HG02970 (cell line): ENCODE data around the gene MTMR8.
"Not testable (repeated sequence)": the region's sequence is repeated elsewhere in the genome, so short reads cannot be mapped to it uniquely, and the experiment has no call there.

ENCODE experiments used
- ATAC-seq: cut with Tn5 transposase; IDR thresholded peaks from one replicate; pipeline ENCODE4 v1.9.1; 2021; ENCODE audit warnings: mild to moderate bottlenecking, moderate library complexity, moderate number of reproducible peaks; ENCODE audit not compliant: unreplicated experiment, low FRiP score

The MTMR8 gene

GRCh38 chrX:64394874-64395567 is at the start of gene MTMR8:
Gene MTMR8, minus strand, starts transcription at chrX:64395452. Its CDS starts 89 bp downstream, at chrX:64395363.
- peak; percentile 89 for ATAC-seq

DNA sequence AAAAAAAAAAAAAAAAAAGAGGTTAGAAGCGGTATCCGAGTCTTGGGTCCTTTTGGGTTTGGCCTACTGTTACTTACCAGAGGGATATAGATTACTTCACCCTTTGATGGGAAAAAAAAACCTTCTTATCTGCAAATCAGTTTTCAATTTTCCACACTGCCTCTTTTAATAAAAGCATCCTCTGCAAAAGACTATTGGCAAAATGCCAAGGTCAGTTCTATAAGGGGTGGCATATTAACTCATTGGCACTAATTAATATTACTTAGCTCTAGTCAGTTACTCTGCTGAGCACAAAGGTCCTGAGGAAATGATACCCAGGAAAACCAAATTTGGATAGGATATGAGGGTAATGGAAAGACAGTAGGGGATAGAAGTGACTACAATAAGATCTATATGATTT is 44.3 kb upstream of the MTMR8 start:
- no peak for ATAC-seq

DNA sequence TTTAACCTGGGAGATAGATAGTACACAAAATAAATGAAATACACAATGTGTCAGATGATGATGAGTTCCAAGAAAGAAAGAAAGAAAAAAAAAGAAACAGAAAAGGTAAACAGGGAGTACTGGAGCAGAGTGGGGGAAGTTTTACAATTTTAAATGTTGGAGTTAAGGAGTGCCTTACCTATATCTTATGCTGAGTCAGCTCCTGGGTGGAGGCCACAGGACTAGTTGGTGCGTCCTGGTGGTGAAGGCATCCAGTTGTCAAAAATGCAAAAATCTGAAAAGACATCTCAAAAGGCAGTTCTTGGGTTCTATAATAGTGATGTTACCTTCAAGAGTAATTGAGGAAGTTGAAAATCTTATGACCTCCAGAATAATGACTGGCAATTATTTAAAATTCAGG is 42.4 kb upstream of the MTMR8 start:
- ATAC-seq = no peak

- ATAC-seq = no peak
Observed at GRCh38 chrX:64437218-64437617, 42.0 kb upstream of the MTMR8 start.

DNA sequence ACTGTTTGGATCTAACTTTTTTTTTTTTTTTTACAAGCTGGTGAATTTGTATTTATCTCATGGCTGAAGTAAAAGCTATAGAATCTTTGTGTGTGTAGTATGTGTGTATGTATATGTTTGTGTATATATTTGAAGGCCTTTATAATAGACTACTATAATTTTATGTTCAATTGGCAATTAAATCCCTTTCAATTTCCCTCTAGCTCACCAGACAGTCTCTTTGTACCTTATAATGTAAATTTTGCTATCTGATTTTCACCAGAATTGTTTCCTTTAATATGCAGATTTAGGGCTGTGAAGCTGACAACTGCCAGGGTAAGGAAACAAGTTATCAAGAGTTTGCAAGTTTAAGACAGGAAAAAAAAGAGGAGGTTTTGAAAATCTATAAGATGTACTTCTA is 33.1 kb upstream of the MTMR8 start:
- no peak for ATAC-seq

- ATAC-seq = no peak
Observed at GRCh38 chrX:64427787-64428186, 32.5 kb upstream of the MTMR8 start.

DNA sequence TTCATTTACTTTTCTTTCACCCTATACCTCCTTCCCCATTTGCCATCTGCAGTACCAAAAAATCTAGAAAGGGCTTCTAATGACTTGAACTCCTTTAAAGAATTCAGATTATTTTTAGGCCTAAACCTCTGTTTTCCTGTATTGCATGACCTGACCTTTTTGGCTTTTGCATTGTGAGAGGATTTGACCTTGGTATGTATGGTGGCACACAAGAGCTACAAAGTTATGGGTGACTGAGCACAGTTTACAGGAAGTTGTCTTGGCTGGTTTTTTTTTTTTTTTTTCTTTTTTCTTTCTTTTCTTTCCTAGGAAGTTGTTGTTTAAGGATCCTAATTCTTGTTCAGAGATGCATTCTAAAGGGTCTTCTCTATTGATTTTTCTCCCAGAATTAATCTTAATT is 32.0 kb upstream of the MTMR8 start:
- ATAC-seq = no peak

GRCh38 chrX:64409730-64410129 is 14.5 kb upstream of the MTMR8 start:
- not testable (repeated sequence) for ATAC-seq

DNA sequence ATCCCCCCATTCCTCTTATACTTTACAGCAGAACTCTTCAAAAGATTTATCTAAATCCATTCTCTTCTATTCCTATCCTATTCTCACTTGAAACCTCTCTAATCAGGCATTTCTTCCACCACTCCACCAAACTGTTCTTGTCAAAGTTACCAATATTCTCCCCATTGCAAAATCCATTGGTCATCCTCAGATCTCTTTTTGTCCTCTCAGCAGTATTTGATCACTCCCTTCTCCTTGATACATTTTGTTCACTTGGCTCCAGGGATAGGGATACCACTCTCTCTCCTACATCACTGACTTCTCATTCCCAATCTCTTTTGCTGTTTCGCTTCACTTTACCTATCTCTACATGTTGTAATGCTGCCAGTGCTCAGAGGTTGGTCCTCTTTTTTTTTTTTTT is 2.8 kb upstream of the MTMR8 start:
- no peak for ATAC-seq

GRCh38 chrX:64395568-64395929 is 297 bp upstream of the MTMR8 start:
- peak; percentile 16 for ATAC-seq

- no peak for ATAC-seq
Observed at GRCh38 chrX:64394059-64394873, 986 bp downstream of the MTMR8 start.

- ATAC-seq = no peak
Observed at GRCh38 chrX:64389489-64389888, 5.8 kb downstream of the MTMR8 start.

GRCh38 chrX:64380789-64381188 is 14.5 kb downstream of the MTMR8 start:
- not testable (repeated sequence) for ATAC-seq

DNA sequence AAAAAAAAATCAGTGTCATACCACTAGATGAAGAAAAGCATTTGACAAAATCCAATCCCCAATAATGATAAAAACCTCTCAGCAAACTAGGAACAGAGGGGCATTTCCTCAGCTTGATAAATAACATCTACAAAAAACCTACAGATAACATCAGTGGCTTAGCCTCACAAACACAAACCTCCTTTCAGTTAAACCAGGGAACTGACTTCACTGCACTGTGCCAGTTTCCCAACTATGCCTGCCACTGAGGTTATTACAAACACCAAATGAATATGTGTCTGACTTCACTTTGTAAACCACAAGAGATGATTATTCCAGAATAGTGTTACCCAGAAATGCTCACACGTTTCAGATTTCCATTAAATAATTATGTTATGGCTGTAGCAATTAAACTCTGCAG is 15.3 kb downstream of the MTMR8 start:
- ATAC-seq = no peak

DNA sequence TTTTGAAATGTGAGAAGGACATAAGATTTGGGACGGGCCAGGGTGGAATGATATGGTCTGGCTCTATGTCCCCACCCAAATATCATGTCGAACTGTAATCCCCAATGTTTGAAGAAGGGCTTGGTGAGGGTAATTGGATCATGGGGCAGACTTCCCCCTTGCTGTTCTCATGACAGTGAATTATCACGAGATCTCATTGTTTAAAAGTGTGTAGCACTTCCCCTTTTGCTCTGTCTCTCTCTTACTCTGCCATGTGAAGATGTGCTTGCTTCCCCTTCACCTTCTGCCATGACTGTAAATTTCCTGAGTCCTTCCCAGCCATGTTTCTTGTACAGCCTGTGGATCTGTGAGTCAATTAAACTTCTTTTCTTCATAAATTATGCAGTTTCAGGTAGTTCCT is 17.5 kb downstream of the MTMR8 start:
- no peak for ATAC-seq

- ATAC-seq = no peak
Observed at GRCh38 chrX:64352081-64352480, 43.2 kb downstream of the MTMR8 start.

- ATAC-seq = no peak
Observed at GRCh38 chrX:64350521-64350920, 44.7 kb downstream of the MTMR8 start.

- ATAC-seq = no peak
Observed at GRCh38 chrX:64350047-64350446, 45.2 kb downstream of the MTMR8 start.

- no peak for ATAC-seq
Observed at GRCh38 chrX:64342811-64343210, 52.4 kb downstream of the MTMR8 start.

GRCh38 chrX:64338296-64338695 is 57.0 kb downstream of the MTMR8 start:
- no peak for ATAC-seq

DNA sequence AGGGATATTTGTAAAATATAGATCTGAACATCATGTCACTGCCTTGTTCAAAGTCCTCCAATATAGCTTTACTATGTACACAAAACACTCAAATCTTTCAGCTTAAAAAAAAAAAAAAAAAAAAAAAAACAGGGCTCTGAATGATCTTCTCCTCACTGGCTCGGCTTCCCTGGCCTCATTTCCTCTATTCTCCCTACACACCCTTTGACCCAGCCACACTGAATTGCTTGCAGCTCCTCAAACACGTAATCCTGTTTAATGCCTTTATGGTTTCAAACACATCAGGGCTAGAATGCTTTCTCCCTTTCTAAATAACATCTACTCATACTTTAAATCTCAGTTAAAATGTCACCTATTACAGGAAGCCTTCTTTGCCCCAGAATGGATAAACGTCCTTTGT is 60.8 kb downstream of the MTMR8 start:
- ATAC-seq = no peak

DNA sequence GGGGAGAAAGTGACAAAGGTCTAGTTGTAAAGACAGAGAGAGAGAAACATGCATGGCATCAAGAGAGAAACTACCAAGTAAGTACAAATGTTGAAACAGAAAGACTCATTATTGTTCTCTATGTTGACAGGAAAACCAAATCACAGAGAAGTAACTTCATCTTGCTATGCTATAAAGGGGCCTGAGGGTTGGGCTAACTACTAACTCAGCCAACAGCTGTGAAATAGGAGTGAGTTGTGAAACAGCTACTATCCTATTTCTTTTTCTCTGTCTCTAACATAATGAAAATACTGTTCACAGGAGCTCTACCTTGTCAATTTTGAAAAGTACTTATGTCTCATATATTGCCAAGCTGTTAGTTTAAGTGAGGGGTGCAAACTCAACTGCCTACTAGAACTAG is 65.0 kb downstream of the MTMR8 start:
- ATAC-seq = no peak
